ENCODE data around the gene HSPB6.

DNA sequence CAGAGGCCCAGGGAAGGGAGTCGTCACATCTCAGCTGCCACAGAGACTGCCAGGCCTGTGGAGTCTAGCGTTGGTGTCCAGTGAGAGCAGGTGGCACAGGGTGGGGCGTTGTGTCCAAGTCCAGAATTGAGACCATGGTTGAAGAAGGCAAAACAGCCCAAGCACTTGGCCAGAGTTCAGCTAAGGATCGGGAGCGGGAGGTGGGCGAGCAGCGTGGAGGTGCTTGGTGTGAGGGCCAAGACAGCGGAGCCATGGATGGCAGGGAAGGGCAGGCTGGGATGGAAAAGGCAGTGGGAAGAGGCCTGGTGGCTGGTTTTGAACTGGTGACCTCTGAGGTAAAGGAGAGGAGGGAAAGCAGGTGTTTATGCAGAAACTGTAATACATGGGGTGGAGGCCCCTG is 22.6 kb downstream of the HSPB6 start:
- TF ChIP-seq, protein P1, sequence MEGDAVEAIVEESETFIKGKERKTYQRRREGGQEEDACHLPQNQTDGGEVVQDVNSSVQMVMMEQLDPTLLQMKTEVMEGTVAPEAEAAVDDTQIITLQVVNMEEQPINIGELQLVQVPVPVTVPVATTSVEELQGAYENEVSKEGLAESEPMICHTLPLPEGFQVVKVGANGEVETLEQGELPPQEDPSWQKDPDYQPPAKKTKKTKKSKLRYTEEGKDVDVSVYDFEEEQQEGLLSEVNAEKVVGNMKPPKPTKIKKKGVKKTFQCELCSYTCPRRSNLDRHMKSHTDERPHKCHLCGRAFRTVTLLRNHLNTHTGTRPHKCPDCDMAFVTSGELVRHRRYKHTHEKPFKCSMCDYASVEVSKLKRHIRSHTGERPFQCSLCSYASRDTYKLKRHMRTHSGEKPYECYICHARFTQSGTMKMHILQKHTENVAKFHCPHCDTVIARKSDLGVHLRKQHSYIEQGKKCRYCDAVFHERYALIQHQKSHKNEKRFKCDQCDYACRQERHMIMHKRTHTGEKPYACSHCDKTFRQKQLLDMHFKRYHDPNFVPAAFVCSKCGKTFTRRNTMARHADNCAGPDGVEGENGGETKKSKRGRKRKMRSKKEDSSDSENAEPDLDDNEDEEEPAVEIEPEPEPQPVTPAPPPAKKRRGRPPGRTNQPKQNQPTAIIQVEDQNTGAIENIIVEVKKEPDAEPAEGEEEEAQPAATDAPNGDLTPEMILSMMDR (IDR thresholded peaks at IDR 0.05 in 2 of 3, conservative IDR thresholded peaks at IDR 0.05 in 1 of 3; ENCODE audit: borderline replicate concordance in 1 of 3, insufficient read depth in 1 of 3, low read depth in 2 of 3, low read length in 2 of 3), result no peak
- no peak for TF ChIP-seq EZH2 (IDR thresholded peaks at IDR 0.05)
